CD1c-positive myeloid dendritic cell (primary cell): ENCODE data around the gene MORC3.
"Not testable (repeated sequence)": the region's sequence is repeated elsewhere in the genome, so short reads cannot be mapped to it uniquely, and the experiment has no call there.

Source experiments
- DNase-seq: peaks from one replicate; pipeline ENCODE4 v3.0.0-alpha.2; 2016; ENCODE audit errors: extremely low spot score

Gene MORC3

GRCh38 chr21:36322083-36322424 lies 2.1 kb downstream of the MORC3 start:
- no peak for DNase-seq

- peak; percentile 79 for DNase-seq
Measured at GRCh38 chr21:36323032-36323431, 3.0 kb downstream of the MORC3 start.

- no peak for DNase-seq
Measured at GRCh38 chr21:36325373-36326010, 5.5 kb downstream of the MORC3 start.

GRCh38 chr21:36330904-36331303 lies 10.9 kb downstream of the MORC3 start:
- peak; percentile 58 for DNase-seq

GRCh38 chr21:36337099-36337509 lies 17.1 kb downstream of the MORC3 start:
- DNase-seq: no peak

GRCh38 chr21:36338975-36339374 lies 19.0 kb downstream of the MORC3 start:
- DNase-seq: no peak

GRCh38 chr21:36342581-36342980 lies 22.6 kb downstream of the MORC3 start:
- DNase-seq: not testable (repeated sequence)

- no peak for DNase-seq
Measured at GRCh38 chr21:36344931-36345330, 24.9 kb downstream of the MORC3 start.

GRCh38 chr21:36347278-36347961 lies 27.4 kb downstream of the MORC3 start:
- no peak for DNase-seq

GRCh38 chr21:36347962-36348328 lies 27.9 kb downstream of the MORC3 start:
- no peak for DNase-seq

GRCh38 chr21:36349315-36349714 lies 29.3 kb downstream of the MORC3 start:
- no peak for DNase-seq

GRCh38 chr21:36350282-36350910 lies 30.4 kb downstream of the MORC3 start:
- DNase-seq: no peak

GRCh38 chr21:36354918-36355680 lies 35.1 kb downstream of the MORC3 start:
- no peak for DNase-seq

GRCh38 chr21:36355868-36356267 lies 35.9 kb downstream of the MORC3 start:
- no peak for DNase-seq

- no peak for DNase-seq
Measured at GRCh38 chr21:36359185-36359584, 39.2 kb downstream of the MORC3 start.

- no peak for DNase-seq
Measured at GRCh38 chr21:36369064-36369685, 49.2 kb downstream of the MORC3 start.

GRCh38 chr21:36375994-36376393 lies 56.0 kb downstream of the MORC3 start:
- DNase-seq: no peak

- DNase-seq: no peak
Measured at GRCh38 chr21:36377391-36377842, 57.4 kb downstream of the MORC3 start.

- DNase-seq: no peak
Measured at GRCh38 chr21:36379251-36379650, 59.3 kb downstream of the MORC3 start.

GRCh38 chr21:36381841-36382589 lies 62.0 kb downstream of the MORC3 start:
- no peak for DNase-seq

GRCh38 chr21:36382722-36383121 lies 62.7 kb downstream of the MORC3 start:
- DNase-seq: not testable (repeated sequence)
